HG02970 (cell line): Measurements from ENCODE around the gene SF3B2.
"Not testable (repeated sequence)": the region's sequence is repeated elsewhere in the genome, so short reads cannot be mapped to it uniquely, and the experiment has no call there.

Experiments
- ATAC-seq: cut with Tn5 transposase; IDR thresholded peaks from one replicate; pipeline ENCODE4 v1.9.1; 2021; ENCODE audit warnings: mild to moderate bottlenecking, moderate library complexity, moderate number of reproducible peaks; ENCODE audit not compliant: unreplicated experiment, low FRiP score

Gene SF3B2

DNA sequence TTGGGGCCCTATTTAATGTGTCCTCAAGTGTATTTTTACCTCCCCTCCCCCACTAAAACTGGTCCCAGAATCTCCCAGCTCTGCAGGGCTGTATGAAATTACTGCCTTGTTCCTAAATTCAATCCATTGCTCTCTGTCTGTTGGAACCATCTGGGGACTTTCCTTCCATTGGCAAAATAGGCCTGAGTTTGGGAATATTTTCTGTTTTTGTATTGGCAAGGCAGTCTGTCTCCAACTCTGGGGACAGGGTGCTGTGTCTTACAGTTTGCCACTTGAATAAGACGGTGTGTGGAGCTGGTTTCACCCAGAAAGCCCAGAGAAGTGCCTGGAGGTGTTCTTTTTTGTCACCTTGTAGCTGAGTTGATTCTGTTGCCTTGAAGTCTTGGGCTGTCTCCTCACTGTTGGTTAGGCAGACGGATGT, 19.2 kb downstream of the SF3B2 start:
- no peak for ATAC-seq

GRCh38 chr11:66072081-66072480, 19.9 kb downstream of the SF3B2 start:
- ATAC-seq: no peak

DNA sequence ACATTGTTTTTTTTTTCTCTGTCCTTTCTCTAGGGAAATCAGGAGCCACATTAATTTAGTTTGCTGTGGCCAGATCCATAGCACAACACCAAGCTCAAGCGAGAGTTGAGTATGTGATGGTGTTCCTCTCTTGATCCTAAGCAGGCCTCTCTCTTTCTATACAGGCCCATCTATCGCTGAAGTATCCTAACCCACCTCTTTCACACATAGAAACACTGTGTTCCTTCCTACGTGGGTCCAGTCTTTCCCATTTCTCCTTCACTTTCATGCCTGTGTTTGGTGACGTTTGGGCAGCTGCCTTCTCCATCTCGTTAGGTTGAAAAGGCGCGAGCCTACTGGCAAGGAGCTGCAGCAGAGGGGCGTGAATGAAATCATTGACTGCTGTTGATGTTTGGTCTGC, 20.4 kb downstream of the SF3B2 start:
- no peak for ATAC-seq

GRCh38 chr11:66073669-66074068, 21.5 kb downstream of the SF3B2 start:
- ATAC-seq: no peak

GRCh38 chr11:66075273-66075672, 23.1 kb downstream of the SF3B2 start:
- ATAC-seq: no peak

GRCh38 chr11:66076561-66076960, 24.4 kb downstream of the SF3B2 start:
- ATAC-seq: no peak

GRCh38 chr11:66077927-66078326, 25.8 kb downstream of the SF3B2 start:
- ATAC-seq: no peak

DNA sequence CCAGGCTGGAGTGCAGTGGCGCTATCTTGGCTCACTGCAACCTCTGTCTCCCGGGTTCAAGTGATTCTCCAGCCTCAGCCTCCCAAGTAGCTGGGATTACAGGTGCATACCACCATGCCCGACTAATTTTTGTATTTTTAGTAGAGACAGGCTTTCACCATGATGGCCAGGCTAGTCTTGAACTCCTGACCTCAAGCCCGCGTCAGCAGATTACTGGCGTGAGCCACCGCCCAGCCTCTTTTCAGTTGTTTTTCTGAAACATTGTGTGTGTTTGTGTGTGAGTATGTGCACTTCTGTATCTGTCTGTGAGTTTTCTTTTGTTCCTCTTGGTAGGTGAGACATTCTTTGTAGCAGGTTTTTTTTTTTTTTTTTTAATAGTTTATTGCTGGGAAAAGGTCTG, 26.8 kb downstream of the SF3B2 start:
- not testable (repeated sequence) for ATAC-seq

GRCh38 chr11:66080055-66080817, 28.1 kb downstream of the SF3B2 start:
- no peak for ATAC-seq

DNA sequence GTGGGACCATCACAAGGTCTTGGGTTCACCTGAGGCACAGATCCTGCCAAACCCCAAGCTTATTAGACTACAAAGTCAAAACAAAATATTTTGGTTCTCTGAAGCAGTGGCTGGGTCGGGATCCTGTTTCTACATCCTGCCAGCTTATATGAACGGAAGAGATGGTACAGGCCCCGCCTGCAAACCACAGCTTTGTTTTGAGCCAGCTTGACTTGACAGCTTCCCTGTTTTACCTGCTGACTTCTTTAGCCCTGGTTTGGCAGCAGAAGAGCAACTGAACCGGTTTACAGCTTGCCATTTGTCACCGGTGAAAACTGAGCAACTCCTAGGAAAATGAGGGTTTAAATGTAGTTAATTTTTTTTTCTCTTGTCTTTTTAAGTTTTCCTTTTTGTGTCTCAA, 29.3 kb downstream of the SF3B2 start:
- no peak for ATAC-seq

GRCh38 chr11:66082946-66083698, 31.0 kb downstream of the SF3B2 start:
- no peak for ATAC-seq

DNA sequence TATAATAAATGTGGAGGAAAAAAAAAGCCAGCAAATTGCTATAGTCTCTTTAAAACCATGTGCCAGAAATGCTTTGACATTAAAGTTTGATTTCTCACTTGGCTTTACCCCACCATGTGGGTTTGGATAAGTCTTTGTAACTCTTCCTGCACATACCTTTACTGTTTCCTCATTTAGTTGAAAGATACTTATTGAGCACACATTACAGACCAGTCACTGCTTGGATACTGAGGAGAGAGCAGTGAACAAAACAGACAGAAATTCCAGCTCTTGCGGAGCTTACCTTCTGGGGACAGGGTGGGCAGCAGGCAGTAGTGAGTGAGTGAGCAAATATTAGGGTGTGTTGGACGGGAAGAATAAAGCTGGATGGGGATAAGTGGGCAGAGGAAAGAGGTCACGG, 31.6 kb downstream of the SF3B2 start:
- no peak for ATAC-seq

- no peak for ATAC-seq
Observed at GRCh38 chr11:66084821-66085475, 32.8 kb downstream of the SF3B2 start.

- no peak for ATAC-seq
Observed at GRCh38 chr11:66087148-66087908, 35.2 kb downstream of the SF3B2 start.

- no peak for ATAC-seq
Observed at GRCh38 chr11:66089067-66089466, 36.9 kb downstream of the SF3B2 start.

DNA sequence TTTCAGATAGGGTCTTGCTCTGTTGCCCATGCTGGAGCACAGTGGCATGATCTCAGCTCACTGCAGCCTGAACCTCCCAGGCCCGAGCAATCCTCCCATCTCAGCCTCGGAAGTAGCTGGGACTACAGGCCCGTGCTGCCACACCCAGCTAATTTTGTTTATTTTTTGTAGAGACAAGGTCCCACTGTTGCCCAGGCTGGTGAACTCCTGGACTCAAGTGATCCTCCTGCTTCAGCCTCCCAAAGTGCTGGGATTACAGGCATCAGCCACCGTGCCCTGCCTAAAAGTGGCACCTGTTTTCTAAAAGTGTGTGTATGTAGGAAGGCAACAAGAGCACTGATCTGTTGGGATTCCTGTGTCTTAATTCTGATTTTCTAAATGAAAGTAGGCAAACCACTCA, 38.1 kb downstream of the SF3B2 start:
- ATAC-seq: no peak

- ATAC-seq: not testable (repeated sequence)
Observed at GRCh38 chr11:66092125-66092524, 40.0 kb downstream of the SF3B2 start.

GRCh38 chr11:66099746-66100145, 47.6 kb downstream of the SF3B2 start:
- not testable (repeated sequence) for ATAC-seq

DNA sequence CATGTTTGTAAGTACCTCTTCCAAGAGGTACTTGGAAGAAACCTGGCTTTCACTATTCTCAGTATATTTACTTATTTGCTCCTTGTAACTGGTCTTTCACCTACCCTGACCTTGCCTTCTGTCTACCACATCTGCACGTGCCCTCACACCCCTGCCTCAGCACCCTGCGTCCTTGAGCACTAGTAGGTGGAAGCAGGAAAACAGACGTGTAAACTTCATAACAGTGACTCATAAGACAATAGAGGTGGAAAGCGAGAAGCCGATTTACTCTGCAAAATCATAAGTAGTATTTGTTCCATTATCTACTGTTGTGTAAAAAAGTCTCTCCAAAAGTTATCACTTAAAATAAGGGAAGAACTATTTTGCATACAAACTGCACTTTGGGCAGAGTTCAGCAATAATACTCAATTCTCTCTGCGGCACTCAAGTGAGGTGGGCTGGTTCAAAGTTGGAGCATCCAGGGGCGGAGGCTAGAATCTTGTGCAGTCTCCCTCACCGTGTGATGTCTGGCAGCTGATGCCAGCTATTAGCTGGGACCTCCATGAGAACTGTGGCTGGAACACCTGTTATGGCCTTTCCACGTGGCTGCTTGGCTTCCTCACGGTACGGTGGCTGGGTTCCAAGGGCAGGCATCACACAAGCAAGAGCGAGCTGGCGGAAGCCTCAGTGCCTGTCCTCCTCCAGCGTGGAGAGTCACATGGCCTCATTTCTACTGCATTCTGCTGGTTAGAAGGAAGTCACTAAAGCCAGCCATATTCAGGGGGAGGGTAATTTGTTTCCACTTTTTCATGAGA, 48.3 kb downstream of the SF3B2 start:
- no peak for ATAC-seq

DNA sequence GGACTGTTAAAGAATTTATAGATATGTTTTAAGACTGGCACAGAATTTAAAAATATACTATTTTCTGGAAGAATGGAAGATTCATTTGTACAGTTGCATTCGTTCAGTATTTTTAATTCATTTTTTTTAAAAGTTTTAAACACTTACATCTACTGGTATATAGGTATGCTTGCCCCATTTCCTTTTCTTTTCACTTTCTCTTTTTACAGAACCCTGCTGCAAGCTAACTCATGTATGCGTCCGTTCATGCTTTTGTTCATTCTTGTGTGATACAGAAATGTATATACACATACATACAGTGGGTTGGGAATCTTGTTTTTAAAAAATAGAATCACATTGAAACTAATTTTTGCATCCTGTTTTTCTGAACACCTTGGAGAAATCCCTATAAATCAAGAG, 48.9 kb downstream of the SF3B2 start:
- no peak for ATAC-seq
